Chondrocyte (in vitro differentiated cells): Measurements from ENCODE around the gene SPECC1L. TPM values are rescaled to one million over a fixed set of nuclear protein-coding genes. Genes with fewer than 3 reads are reported as not detected.

Source experiments
- DNase-seq: peaks from one replicate; pipeline ENCODE4 v3.0.0; 2021; ENCODE audit warnings: mixed read lengths, low spot score
- H3K27ac Mint-ChIP-seq: one replicate; pipeline ENCODE4 v1.8.0; 2021; ENCODE audit warnings: mild to moderate bottlenecking, moderate library complexity, mixed read lengths; ENCODE audit not compliant: unreplicated experiment
- H3K27me3 Mint-ChIP-seq: 2 replicates; pipeline ENCODE4 v1.8.0; 2021; ENCODE audit warnings: low read depth, mixed read lengths
- H3K36me3 Mint-ChIP-seq: 2 replicates; pipeline ENCODE4 v1.8.0; 2021; ENCODE audit warnings: low read depth, mixed read lengths
- H3K4me1 Mint-ChIP-seq: 2 replicates; pipeline ENCODE4 v1.8.0; 2021; ENCODE audit warnings: low read depth, mild to moderate bottlenecking, mixed read lengths
- H3K4me3 Mint-ChIP-seq: one replicate; pipeline ENCODE4 v1.8.0; 2021; ENCODE audit warnings: mild to moderate bottlenecking, moderate library complexity, mixed read lengths; ENCODE audit not compliant: unreplicated experiment
- H3K9me3 Mint-ChIP-seq: 2 replicates; pipeline ENCODE4 v1.8.0; 2021; ENCODE audit warnings: low read depth, mixed read lengths
- CTCF ChIP-seq: fragments of 200-600 bp; sonication (generic); IDR thresholded peaks from 2 replicates; pipeline ENCODE4 v1.5.0; 2021; ENCODE audit warnings: antibody characterized with exemption, mild to moderate bottlenecking, moderate library complexity
- total RNA-seq: library from RNA; stranded (reverse); gene quantifications from 3 replicates; pipeline ENCODE4 v1.2.1, GENCODE V29; 2021

The SPECC1L gene
- total RNA-seq, 1 donor from 2014 or later: 91.3 TPM

- H3K27me3 Mint-ChIP-seq: no peaks in the 10 kb centered on the region
- H3K36me3 Mint-ChIP-seq: peaks cover 34% of the 10 kb centered on the region
- peak overlapping the region; percentile 96 for H3K27ac Mint-ChIP-seq
- no peak for DNase-seq
- H3K4me3 Mint-ChIP-seq: peak overlapping the region; percentile 16
- peaks cover 34% of the 10 kb centered on the region for H3K4me1 Mint-ChIP-seq
- H3K9me3 Mint-ChIP-seq: no peaks in the 10 kb centered on the region
- no peak for TF ChIP-seq CTCF
Measured at GRCh38 chr22:24319451-24319850, 48.8 kb downstream of the SPECC1L start.

- Mint-ChIP-seq H3K27ac (no peak overlapping the region), H3K4me1 (peaks cover 39% of the 10 kb centered on the region), H3K4me3 (no peak overlapping the region), H3K36me3 (peaks cover 22% of the 10 kb centered on the region), H3K27me3 (no peaks in the 10 kb centered on the region), H3K9me3 (no peaks in the 10 kb centered on the region)
- TF ChIP-seq CTCF: no peak
- DNase-seq: no peak
Measured at GRCh38 chr22:24321999-24322398, 51.4 kb downstream of the SPECC1L start.

- peaks cover 24% of the 10 kb centered on the region for H3K36me3 Mint-ChIP-seq
- H3K4me3 Mint-ChIP-seq: no peak overlapping the region
- no peaks in the 10 kb centered on the region for H3K27me3 Mint-ChIP-seq
Measured at GRCh38 chr22:24322522-24322921, 51.9 kb downstream of the SPECC1L start.

GRCh38 chr22:24323233-24323632 lies 52.6 kb downstream of the SPECC1L start:
- Mint-ChIP-seq H3K36me3 (peaks cover 24% of the 10 kb centered on the region), H3K4me3 (no peak overlapping the region)
- DNase-seq: no peak

More at GRCh38 chr22:24322522-24322921, 51.9 kb downstream of the SPECC1L start:
- Mint-ChIP-seq H3K9me3 (no peaks in the 10 kb centered on the region), H3K4me1 (peaks cover 39% of the 10 kb centered on the region), H3K27ac (no peak overlapping the region)
- no peak for TF ChIP-seq CTCF
- DNase-seq: no peak

GRCh38 chr22:24323695-24324094 lies 53.1 kb downstream of the SPECC1L start:
- H3K27ac Mint-ChIP-seq: no peak overlapping the region

More at GRCh38 chr22:24323233-24323632, 52.6 kb downstream of the SPECC1L start:
- Mint-ChIP-seq H3K9me3 (no peaks in the 10 kb centered on the region), H3K27ac (no peak overlapping the region), H3K27me3 (no peaks in the 10 kb centered on the region), H3K4me1 (peaks cover 39% of the 10 kb centered on the region)
- TF ChIP-seq CTCF: no peak

More at GRCh38 chr22:24323695-24324094, 53.1 kb downstream of the SPECC1L start:
- Mint-ChIP-seq H3K4me1 (peaks cover 35% of the 10 kb centered on the region), H3K9me3 (no peaks in the 10 kb centered on the region), H3K27me3 (no peaks in the 10 kb centered on the region), H3K36me3 (peaks cover 24% of the 10 kb centered on the region), H3K4me3 (no peak overlapping the region)
- TF ChIP-seq CTCF: no peak
- DNase-seq: no peak
